GM13977 (cell line): ENCODE data around the gene ITGB2.

ENCODE experiments used
- DNase-seq: peaks from one replicate; pipeline ENCODE4 v3.0.0; 2012; ENCODE audit warnings: low spot score
- in situ Hi-C: fragments of 300-500 bp; cut with MboI; formaldehyde crosslinking; loops from one replicate; pipeline ENCODE4 v1.12.0; 2022; ENCODE audit warnings: low sequenced_read_pairs, low pct_unique_long_range_greater_than_20kb, mixed read lengths, inconsistent platforms; ENCODE audit not compliant: unreplicated experiment
- TF ChIP-seq, protein P1 (sequence below): IDR thresholded peaks from 2 replicates; pipeline ENCODE4 v1.5.1; 2012; ENCODE audit warnings: mild to moderate bottlenecking, control low read depth; ENCODE audit not compliant: insufficient read depth; ENCODE audit errors: extremely low read depth, missing control alignments

The ITGB2 gene

DNA sequence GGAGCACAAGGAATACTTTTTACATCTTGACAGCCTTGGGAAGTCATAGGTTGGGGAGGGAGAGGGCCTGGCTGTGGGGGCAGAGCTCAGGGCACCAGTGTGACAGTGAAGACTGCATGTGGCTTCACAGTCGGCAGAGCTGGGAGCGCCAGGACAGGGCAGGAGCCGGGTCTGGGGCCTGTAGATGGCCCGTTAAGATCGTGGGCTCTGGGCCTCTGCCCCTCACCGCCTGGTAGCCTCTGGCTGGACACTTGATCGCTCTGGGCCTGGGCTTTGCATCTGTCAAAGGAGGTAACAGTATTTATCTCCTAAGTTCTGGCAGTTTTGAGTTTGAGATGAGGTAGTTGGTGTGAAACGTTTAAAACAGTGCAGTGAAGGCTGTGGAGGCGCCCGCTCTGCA is 23.9 kb upstream of the ITGB2 start:
- DNase-seq = no peak
- in situ Hi-C loops = loop anchor here (25.0 kb wide), 1 partner anchor 432 kb away; no protein-coding TSS in a partner anchor

DNA sequence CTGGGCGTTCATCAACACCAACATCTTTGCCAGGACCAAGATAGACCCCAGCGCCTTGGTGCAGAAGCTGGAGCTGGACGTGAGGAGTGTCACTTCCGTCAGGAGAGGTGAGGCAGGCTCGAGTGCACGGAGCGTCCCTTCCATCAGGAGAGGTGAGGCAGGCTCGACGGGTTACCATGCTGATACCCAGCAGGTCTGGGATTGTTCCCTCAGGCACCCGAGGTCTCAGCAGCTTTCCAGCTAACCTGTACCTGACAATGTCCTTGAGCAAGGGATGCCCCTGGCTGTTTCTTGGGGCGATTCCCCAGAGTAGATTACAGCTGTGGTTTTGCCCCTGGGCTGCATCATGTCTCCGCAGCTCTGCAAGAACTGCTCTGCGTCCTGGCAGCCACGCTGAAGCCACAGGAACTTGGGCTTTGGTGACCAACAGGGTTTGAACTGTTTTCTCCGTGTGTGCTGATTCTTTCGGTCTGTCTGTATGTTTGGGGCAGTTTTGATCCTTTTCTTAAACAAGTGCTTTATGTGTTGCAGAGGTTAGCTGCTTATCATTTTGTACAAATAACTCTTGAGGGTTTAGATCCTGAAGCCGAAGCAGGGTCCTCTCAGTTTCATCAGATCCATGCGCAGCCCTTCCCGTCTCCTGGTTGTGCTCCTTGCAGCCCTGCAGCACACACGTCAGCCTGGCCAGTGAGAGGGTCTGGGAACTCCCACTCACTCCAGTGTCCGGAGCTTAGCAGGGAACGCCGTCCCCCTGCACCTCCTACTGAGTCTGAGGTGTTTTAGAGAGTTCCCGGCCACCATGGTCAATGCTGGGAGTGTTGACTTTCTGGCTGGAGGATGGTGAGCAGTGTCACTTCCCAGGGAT is 23.2 kb upstream of the ITGB2 start:
- TF ChIP-seq, protein P1, sequence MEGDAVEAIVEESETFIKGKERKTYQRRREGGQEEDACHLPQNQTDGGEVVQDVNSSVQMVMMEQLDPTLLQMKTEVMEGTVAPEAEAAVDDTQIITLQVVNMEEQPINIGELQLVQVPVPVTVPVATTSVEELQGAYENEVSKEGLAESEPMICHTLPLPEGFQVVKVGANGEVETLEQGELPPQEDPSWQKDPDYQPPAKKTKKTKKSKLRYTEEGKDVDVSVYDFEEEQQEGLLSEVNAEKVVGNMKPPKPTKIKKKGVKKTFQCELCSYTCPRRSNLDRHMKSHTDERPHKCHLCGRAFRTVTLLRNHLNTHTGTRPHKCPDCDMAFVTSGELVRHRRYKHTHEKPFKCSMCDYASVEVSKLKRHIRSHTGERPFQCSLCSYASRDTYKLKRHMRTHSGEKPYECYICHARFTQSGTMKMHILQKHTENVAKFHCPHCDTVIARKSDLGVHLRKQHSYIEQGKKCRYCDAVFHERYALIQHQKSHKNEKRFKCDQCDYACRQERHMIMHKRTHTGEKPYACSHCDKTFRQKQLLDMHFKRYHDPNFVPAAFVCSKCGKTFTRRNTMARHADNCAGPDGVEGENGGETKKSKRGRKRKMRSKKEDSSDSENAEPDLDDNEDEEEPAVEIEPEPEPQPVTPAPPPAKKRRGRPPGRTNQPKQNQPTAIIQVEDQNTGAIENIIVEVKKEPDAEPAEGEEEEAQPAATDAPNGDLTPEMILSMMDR = no peak
- in situ Hi-C loops = loop anchor here (25.0 kb wide), 1 partner anchor 432 kb away; no protein-coding TSS in a partner anchor
- no peak for DNase-seq

More for the DNA sequence above, 23.9 kb upstream of the ITGB2 start:
- TF ChIP-seq, protein P1 = no peak

DNA sequence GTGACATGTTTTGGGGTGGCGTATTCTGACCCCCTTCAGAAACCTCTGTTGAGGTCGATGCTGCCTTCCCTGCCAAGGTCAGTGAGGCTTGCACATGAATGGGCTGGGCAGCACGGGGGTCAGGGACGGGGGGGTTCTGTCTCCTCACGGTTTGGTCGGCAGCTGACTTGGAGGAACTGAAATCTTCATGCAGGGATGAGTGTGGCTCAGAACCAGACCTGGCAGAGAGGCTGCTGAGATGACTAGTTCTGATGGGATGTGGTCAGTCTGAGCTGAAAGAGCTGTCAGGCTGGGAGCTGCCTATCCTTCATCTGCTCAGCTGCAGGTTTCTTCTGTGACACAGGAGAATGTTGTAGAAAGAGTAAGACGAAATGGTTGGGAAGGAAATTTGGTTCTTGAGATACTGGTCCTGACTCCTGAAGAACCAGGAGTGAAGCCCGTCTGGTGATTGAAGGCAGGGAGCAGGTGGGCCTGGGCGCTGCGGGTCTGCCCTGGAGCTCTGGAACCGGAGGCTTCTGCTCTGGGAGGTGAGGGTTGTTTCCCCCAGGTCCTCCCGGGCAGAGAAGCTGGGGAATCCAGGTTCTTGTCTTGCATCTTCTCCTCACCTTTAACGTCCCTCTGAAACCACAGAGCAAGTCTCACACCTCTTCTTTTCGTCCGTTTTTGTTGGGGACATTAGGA is 22.4 kb upstream of the ITGB2 start:
- no peak for DNase-seq
- in situ Hi-C loops = loop anchor here (25.0 kb wide), 1 partner anchor 431 kb away; no protein-coding TSS in a partner anchor
- TF ChIP-seq, protein P1 = no peak

DNA sequence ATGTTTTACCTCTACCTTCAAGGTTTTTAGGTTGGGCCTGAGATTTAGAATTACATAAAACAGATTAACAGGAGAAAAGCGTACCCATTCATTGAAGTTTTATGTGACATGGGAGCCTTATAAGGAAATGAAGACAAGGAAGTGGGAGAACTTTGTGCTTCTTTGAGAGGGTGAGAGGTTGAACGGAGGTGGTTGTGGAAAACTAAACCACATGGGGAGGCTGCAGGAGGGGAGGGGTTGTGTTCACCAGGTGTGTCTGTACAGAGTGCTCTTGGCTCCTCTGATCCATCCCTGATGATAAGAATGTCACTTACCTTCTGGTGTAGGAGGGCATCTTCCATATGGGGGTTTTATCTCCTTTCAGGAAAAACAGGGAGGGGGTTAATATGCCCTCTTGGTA is 21.9 kb upstream of the ITGB2 start:
- in situ Hi-C loops = loop anchor here (25.0 kb wide), 1 partner anchor 430 kb away; no protein-coding TSS in a partner anchor
- TF ChIP-seq, protein P1 = no peak
- DNase-seq = no peak

DNA sequence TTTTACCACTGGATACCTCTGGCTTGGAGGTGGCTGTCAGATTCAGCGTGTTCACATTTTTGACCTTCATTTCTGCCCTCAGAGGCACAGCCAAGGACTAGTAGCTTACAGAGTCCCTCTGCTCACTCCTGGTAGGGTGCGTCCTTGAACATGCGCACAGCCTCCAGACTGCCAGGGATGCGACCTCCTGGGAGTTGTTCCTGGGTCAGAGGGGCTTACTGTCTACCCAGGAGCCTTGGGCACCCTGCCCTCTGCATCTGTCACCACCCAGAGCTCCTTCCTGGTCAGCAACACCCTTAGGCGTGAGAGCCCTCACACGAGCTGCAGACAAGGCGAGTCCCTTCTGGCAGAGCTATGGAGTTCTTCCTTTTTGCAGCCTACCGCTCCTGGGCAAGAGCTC is 20.9 kb upstream of the ITGB2 start:
- no peak for DNase-seq
- in situ Hi-C loops = loop anchor here (25.0 kb wide), 1 partner anchor 429 kb away; no protein-coding TSS in a partner anchor
- TF ChIP-seq, protein P1 = no peak

DNA sequence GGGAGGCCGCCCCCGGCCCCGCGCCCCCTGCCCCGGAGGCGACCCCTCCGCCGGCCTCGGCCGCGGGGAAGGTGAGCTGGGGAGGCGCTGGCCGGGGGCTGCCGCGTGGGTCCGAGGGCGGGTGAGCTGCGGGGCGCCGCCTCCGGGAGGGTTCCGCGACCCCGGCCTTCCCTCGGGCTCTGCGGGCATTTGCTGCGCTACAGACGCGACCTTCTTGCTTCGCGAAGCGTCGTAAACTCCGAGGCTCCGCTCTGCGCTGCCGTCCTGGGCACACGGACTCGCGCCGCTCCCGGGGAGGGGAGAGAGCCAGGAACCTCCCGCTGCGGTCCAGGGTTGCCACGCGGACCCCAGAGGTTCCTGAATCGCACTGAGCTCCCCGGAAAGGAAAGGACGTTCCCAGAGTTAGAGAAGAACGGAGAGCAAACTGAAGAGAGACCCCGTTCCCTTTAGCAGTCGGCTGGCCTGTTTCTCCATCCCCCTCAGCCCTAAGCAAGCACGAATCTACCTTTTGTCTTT is 19.5 kb upstream of the ITGB2 start:
- TF ChIP-seq, protein P1 = no peak
- no peak for DNase-seq
- in situ Hi-C loops = loop anchor here (25.0 kb wide), 1 partner anchor 428 kb away; no protein-coding TSS in a partner anchor
